SK-N-MC (cell line): Measurements from ENCODE around the gene TMEM143.
A peak's percentile ranks its signal among the peaks of the same experiment; 100 is the strongest.

Experiments
- DNase-seq: peaks from one replicate; pipeline ENCODE4 v3.0.0-alpha.2; 2011; ENCODE audit warnings: low read depth, low spot score
- H3K27ac ChIP-seq: fragments of 200-600 bp; sonication (generic); 2 replicates; pipeline ENCODE4 v1.5.1; 2016; ENCODE audit warnings: mixed run types
- H3K36me3 ChIP-seq: fragments of 200-600 bp; sonication (generic); 2 replicates; pipeline ENCODE4 v1.6.1; 2017; ENCODE audit warnings: antibody characterized with exemption, low read length, mixed read lengths; ENCODE audit not compliant: insufficient read depth
- H3K4me3 ChIP-seq: fragments of 200-600 bp; sonication (generic); 2 replicates; pipeline ENCODE4 v1.5.1; 2016
- H3K9ac ChIP-seq: fragments of 200-600 bp; sonication (generic); 2 replicates; pipeline ENCODE4 v1.8.0; 2017; ENCODE audit warnings: mixed run types, mixed read lengths; ENCODE audit not compliant: insufficient read length
- H3K9me3 ChIP-seq: fragments of 200-600 bp; sonication (generic); 2 replicates; pipeline ENCODE4 v1.6.1; 2017; ENCODE audit warnings: low read depth, mild to moderate bottlenecking, antibody characterized with exemption, low read length, moderate library complexity, mixed read lengths
- EZH2 ChIP-seq: fragments of 200-600 bp; sonication (generic); IDR thresholded peaks from one replicate; pipeline ENCODE4 v1.6.1; 2017; ENCODE audit warnings: antibody characterized with exemption
- FOXP2 ChIP-seq: optimal IDR thresholded peaks from 2 replicates; pipeline ENCODE3; 2011; ENCODE audit warnings: mild to moderate bottlenecking, moderate library complexity; ENCODE audit not compliant: insufficient read depth; ENCODE audit errors: extremely low read length, control extremely low read depth
- POLR2AphosphoS5 ChIP-seq: IDR thresholded peaks from 2 replicates; pipeline ENCODE4 v1.6.1; 2012; ENCODE audit warnings: mild to moderate bottlenecking, low read depth, low read length, borderline replicate concordance

TMEM143 gene

GRCh38 chr19:48290401-48290770 is 73.4 kb downstream of the TMEM143 start:
- TF ChIP-seq POLR2AphosphoS5 (no peak), FOXP2 (no peak), EZH2 (no peak)
- no peak overlapping the region for H3K27ac ChIP-seq
- DNase-seq, result no peak

GRCh38 chr19:48287748-48288147 is 76.0 kb downstream of the TMEM143 start:
- TF ChIP-seq POLR2AphosphoS5 (no peak), EZH2 (no peak), FOXP2 (no peak)
- Histone ChIP-seq H3K27ac (no peak overlapping the region), H3K36me3 (peaks cover 7% of the 10 kb centered on the region), H3K9ac (no peak overlapping the region), H3K9me3 (no peaks in the 10 kb centered on the region), H3K4me3 (no peak overlapping the region)
- no peak for DNase-seq

More at GRCh38 chr19:48290401-48290770, 73.4 kb downstream of the TMEM143 start:
- Histone ChIP-seq H3K36me3 (peaks cover 7% of the 10 kb centered on the region), H3K9ac (no peak overlapping the region), H3K4me3 (peak overlapping the region; percentile 94), H3K9me3 (no peaks in the 10 kb centered on the region)

- Histone ChIP-seq H3K9me3 (no peaks in the 10 kb centered on the region), H3K36me3 (peaks cover 7% of the 10 kb centered on the region), H3K9ac (no peak overlapping the region), H3K27ac (no peak overlapping the region), H3K4me3 (no peak overlapping the region)
- no peak for TF ChIP-seq POLR2AphosphoS5
- TF ChIP-seq FOXP2, result no peak
- TF ChIP-seq EZH2, result no peak
- DNase-seq, result no peak
These were observed 78.8 kb downstream of the TMEM143 start for GRCh38 chr19:48284896-48285295.

- Histone ChIP-seq H3K9ac (no peak overlapping the region), H3K36me3 (peaks cover 7% of the 10 kb centered on the region), H3K27ac (no peak overlapping the region), H3K9me3 (no peaks in the 10 kb centered on the region), H3K4me3 (no peak overlapping the region)
- DNase-seq, result no peak
- no peak for TF ChIP-seq POLR2AphosphoS5
- TF ChIP-seq FOXP2, result no peak
- no peak for TF ChIP-seq EZH2
These were observed 79.8 kb downstream of the TMEM143 start for GRCh38 chr19:48283908-48284307.
